CD4-positive, alpha-beta T cell treated with Interleukin-4 for 1 hour (primary cell): ENCODE results near the gene ELMOD2.

ENCODE experiments used
- DNase-seq, 2 donors: peaks; one replicate each; pipeline ENCODE4 v3.0.0-alpha.2; 2020 to 2022

ELMOD2 gene

DNA sequence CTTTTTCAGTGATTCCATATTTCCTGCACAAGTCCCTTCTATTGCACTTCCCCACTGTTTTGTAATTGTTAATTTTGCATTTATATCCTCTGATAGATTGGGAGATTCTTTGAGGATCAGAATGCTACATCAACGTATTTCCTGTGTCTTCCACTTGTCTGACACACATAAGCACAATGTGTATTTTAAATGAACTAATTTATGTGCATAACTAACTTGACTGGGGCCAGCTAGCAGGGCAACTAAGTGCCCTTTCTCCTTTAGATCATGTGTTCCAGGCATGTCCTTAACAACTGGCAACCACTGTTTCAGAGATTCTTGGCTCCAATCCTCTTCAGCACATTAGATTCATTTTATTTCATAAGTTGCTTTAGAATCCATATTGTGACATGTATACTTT is 60.5 kb downstream of the ELMOD2 start:
- DNase-seq: no peak

- DNase-seq: no peak
These were observed 71.1 kb downstream of the ELMOD2 start for GRCh38 chr4:140595065-140595464.

DNA sequence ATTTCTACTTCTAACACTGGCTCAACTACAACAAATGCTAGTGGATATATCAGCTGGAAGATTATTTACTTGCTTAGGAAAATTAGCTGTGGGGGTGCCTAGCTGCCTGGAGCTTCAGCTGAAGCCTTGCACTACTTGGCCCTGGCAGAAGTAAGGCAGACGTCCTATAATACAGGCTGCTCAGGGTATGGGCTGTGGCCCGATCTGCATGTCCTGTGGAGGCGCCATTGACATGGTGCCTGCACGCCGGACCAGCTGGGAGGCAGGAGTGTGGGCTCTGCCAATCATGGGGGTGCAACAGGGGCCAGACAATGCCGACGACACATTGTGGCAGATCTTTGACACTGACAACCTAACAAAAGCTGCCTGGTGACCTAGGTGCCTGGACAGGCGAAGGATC is 76.4 kb downstream of the ELMOD2 start:
- DNase-seq: no peak

GRCh38 chr4:140602714-140603113 is 78.7 kb downstream of the ELMOD2 start:
- no peak for DNase-seq

DNA sequence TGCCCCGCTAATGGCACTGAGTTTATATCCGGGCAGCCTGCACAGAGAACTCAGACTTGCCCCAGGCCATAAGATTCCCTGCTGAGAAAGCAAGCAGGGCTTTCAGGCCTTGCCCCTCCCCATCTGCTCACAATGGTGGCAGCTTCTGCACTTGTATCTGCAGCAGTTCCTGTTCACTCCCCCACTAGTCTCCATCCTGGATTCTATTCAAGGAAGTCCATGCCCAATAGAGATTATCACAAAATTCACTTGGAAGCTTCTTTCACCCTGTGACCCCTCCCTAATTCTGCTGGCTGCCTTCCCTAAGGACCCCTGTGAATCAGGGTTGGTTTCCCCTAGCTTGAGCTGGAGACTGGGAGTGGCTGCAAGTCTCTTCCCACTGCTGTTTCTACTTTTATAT is 79.3 kb downstream of the ELMOD2 start:
- no peak for DNase-seq
